ENCODE data around the gene MATK. TPM values are rescaled to one million over a fixed set of nuclear protein-coding genes. Genes with fewer than 3 reads are reported as not detected.
A peak's percentile ranks its signal among the peaks of the same experiment; 100 is the strongest.

Gene MATK
- total RNA-seq, 1 experiment from 2014 or later: not detected

DNA sequence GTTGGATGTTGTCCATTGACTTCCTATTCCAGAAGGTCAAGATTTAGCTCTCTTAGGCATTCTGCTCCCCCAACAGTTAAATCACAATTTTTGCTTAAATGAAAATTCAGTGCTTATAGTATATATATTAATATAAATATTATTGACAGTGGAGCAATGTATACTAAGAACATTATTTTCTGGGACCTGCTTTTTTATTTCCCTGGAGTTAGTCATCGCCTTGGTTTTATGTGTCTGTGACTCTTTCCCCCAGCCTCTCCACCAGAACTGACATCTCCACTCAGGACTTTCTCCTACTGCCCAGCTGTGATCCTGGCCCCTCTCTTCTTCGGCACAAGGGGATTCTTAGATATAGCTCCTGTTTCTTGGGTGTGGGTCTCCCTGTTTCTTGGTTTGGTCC lies 10.2 kb upstream of the MATK start:
- intact Hi-C loops (cut with micrococcal nuclease): no loop called here
- Histone ChIP-seq H3K27me3 (ENCODE audit: low read length) (no peaks in the 10 kb centered on the region), H3K27ac (ENCODE audit: low read length) (no peak overlapping the region), H3F3A (ENCODE audit: low read length, unreplicated experiment) (no peaks in the 10 kb centered on the region), H3K9ac (ENCODE audit: low read length) (no peak overlapping the region), H3K4me3 (ENCODE audit: low read length) (no peak overlapping the region), H4K20me1 (ENCODE audit: low read length) (no peaks in the 10 kb centered on the region), H3K4me1 (ENCODE audit: insufficient read depth, low read length) (no peaks in the 10 kb centered on the region), H3K9me3 (ENCODE audit: low read length) (no peaks in the 10 kb centered on the region), H2AFZ (ENCODE audit: low read length) (no peak overlapping the region), H3K4me2 (ENCODE audit: low read length) (no peak overlapping the region), H3K79me2 (ENCODE audit: low read length) (no peaks in the 10 kb centered on the region), H3K9me2 (replicated peaks; ENCODE audit: low read length) (no peaks in the 10 kb centered on the region), H3K36me3 (ENCODE audit: low read depth, low read length) (no peaks in the 10 kb centered on the region)
- ChIA-PET CTCF (no interaction called here), POLR2A (ENCODE audit: unreplicated experiment) (no interaction called here)
- DNase-seq (no peak), ATAC-seq (no peak)
- BruUV-seq (replicated peaks): no TSS peak
- TF ChIP-seq, protein P1, sequence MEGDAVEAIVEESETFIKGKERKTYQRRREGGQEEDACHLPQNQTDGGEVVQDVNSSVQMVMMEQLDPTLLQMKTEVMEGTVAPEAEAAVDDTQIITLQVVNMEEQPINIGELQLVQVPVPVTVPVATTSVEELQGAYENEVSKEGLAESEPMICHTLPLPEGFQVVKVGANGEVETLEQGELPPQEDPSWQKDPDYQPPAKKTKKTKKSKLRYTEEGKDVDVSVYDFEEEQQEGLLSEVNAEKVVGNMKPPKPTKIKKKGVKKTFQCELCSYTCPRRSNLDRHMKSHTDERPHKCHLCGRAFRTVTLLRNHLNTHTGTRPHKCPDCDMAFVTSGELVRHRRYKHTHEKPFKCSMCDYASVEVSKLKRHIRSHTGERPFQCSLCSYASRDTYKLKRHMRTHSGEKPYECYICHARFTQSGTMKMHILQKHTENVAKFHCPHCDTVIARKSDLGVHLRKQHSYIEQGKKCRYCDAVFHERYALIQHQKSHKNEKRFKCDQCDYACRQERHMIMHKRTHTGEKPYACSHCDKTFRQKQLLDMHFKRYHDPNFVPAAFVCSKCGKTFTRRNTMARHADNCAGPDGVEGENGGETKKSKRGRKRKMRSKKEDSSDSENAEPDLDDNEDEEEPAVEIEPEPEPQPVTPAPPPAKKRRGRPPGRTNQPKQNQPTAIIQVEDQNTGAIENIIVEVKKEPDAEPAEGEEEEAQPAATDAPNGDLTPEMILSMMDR (conservative IDR thresholded peaks at IDR 0.05; ENCODE audit: low read depth, low read length): no peak
- no peak for TF ChIP-seq EZH2phosphoT487 (IDR thresholded peaks at IDR 0.05; ENCODE audit: borderline replicate concordance, low read length)
- no peak for TF ChIP-seq EZH2 (IDR thresholded peaks at IDR 0.05; ENCODE audit: low read length, unreplicated experiment)

DNA sequence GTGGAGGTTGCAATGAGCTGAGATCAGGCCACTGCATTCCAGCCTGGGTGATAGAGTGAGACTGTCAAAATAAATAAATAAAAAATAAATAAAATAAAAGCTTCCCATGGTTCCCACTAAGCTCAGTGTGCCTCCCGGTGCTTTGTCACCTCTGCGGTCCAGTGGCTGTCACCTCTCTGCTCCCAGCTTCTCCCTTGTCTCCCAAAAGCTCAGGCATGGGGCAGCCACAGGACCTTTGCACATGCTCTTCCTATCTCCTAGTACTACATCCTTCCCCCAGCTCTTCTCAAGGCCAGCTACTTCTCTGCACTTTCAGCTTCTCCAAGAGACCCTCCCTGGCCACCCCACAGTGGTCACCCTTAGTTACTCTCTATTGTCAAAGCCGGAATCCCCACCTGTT lies 7.6 kb upstream of the MATK start:
- CTCF ChIA-PET: no interaction called here
- H4K20me1 ChIP-seq (ENCODE audit: low read length): no peaks in the 10 kb centered on the region
- no TSS peak for BruUV-seq (replicated peaks)
- H3F3A ChIP-seq (ENCODE audit: low read length, unreplicated experiment): no peaks in the 10 kb centered on the region
- ATAC-seq (no peak), DNase-seq (no peak)
- H3K27ac ChIP-seq (ENCODE audit: low read length): no peak overlapping the region
- no peak for TF ChIP-seq EZH2phosphoT487 (IDR thresholded peaks at IDR 0.05; ENCODE audit: borderline replicate concordance, low read length)
- TF ChIP-seq, protein P1 (conservative IDR thresholded peaks at IDR 0.05; ENCODE audit: low read depth, low read length): no peak
- TF ChIP-seq EZH2 (IDR thresholded peaks at IDR 0.05; ENCODE audit: low read length, unreplicated experiment): no peak
- no peaks in the 10 kb centered on the region for H3K27me3 ChIP-seq (ENCODE audit: low read length)
- no peaks in the 10 kb centered on the region for H3K9me2 ChIP-seq (replicated peaks; ENCODE audit: low read length)
- no peak overlapping the region for H3K4me3 ChIP-seq (ENCODE audit: low read length)
- POLR2A ChIA-PET (ENCODE audit: unreplicated experiment): interaction anchor here (0.5 kb wide), 1 partner anchor 38 kb away, joined by 3 read pairs; no protein-coding TSS in a partner anchor
- no peaks in the 10 kb centered on the region for H3K4me1 ChIP-seq (ENCODE audit: insufficient read depth, low read length)
- no peak overlapping the region for H2AFZ ChIP-seq (ENCODE audit: low read length)
- H3K9ac ChIP-seq (ENCODE audit: low read length): no peak overlapping the region
- H3K79me2 ChIP-seq (ENCODE audit: low read length): no peaks in the 10 kb centered on the region
- H3K9me3 ChIP-seq (ENCODE audit: low read length): no peaks in the 10 kb centered on the region
- intact Hi-C loops (cut with micrococcal nuclease): no loop called here
- H3K4me2 ChIP-seq (ENCODE audit: low read length): no peak overlapping the region
- no peaks in the 10 kb centered on the region for H3K36me3 ChIP-seq (ENCODE audit: low read depth, low read length)

DNA sequence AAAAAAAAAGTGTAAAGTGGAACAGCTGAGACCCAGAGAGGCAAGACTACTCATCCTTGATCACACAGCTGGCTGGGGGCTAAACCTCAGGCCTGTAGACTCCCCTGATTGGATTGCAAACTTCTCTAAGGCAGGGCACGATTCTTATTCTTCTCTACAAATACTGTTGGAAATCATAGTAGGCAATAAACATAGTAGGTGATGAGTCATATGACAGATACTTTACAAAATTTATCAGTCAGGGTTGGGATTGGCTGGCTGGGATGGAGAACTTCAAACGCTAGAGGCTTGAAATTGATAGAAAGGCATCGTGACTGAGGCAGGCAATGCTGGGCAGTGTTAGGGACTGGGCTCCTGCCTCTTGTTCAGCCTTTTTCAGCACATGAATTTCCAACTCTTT lies 5.9 kb upstream of the MATK start:
- no TSS peak for BruUV-seq (replicated peaks)

More for the DNA sequence above, 5.9 kb upstream of the MATK start:
- Histone ChIP-seq H3K9me3 (ENCODE audit: low read length) (no peaks in the 10 kb centered on the region), H3K9ac (ENCODE audit: low read length) (no peak overlapping the region), H2AFZ (ENCODE audit: low read length) (no peak overlapping the region), H3K4me2 (ENCODE audit: low read length) (no peak overlapping the region), H3F3A (ENCODE audit: low read length, unreplicated experiment) (no peaks in the 10 kb centered on the region), H3K36me3 (ENCODE audit: low read depth, low read length) (no peaks in the 10 kb centered on the region), H3K9me2 (replicated peaks; ENCODE audit: low read length) (no peaks in the 10 kb centered on the region), H3K79me2 (ENCODE audit: low read length) (no peaks in the 10 kb centered on the region), H4K20me1 (ENCODE audit: low read length) (no peaks in the 10 kb centered on the region), H3K4me3 (ENCODE audit: low read length) (no peak overlapping the region), H3K27me3 (ENCODE audit: low read length) (no peaks in the 10 kb centered on the region), H3K4me1 (ENCODE audit: insufficient read depth, low read length) (no peaks in the 10 kb centered on the region), H3K27ac (ENCODE audit: low read length) (no peak overlapping the region)
- CTCF ChIA-PET: no interaction called here
- peak; percentile 4 for DNase-seq
- POLR2A ChIA-PET (ENCODE audit: unreplicated experiment): no interaction called here
- ATAC-seq: no peak
- intact Hi-C loops (cut with micrococcal nuclease): no loop called here
- TF ChIP-seq, protein P1 (conservative IDR thresholded peaks at IDR 0.05; ENCODE audit: low read depth, low read length): no peak
- TF ChIP-seq EZH2phosphoT487 (IDR thresholded peaks at IDR 0.05; ENCODE audit: borderline replicate concordance, low read length) (no peak), EZH2 (IDR thresholded peaks at IDR 0.05; ENCODE audit: low read length, unreplicated experiment) (no peak)
